H1 (cell line): ENCODE results near the gene IFIT2. TPM values are rescaled to one million over a fixed set of nuclear protein-coding genes. Genes with fewer than 3 reads are reported as not detected.
A peak's percentile ranks its signal among the peaks of the same experiment; 100 is the strongest.

Experiments used
- CTCF ChIA-PET: fragments of 300-600 bp; sonication (Branson Sonifier 250); formaldehyde crosslinking; loops from one replicate; lab custom pipeline; 2021; ENCODE audit not compliant: partially characterized antibody; lab: Charles Lee
- POLR2A ChIA-PET: fragments of 300-600 bp; sonication (Branson Sonifier 250); formaldehyde crosslinking; loops from one replicate; lab custom pipeline; 2021; ENCODE audit warnings: inconsistent platforms; ENCODE audit not compliant: partially characterized antibody; lab: Charles Lee
- DNase-seq, 2 experiments: peaks; one replicate each; pipeline versions ENCODE4 v3.0.0 to v3.0.0-alpha.2; 2010 to 2022; ENCODE audit warnings: low spot score in 2 of 2, low read depth in 1 of 2, mixed read lengths in 1 of 2
- FAIRE-seq: peaks from 2 replicates; lab custom pipeline; 2011; peaks lifted over from hg19 to GRCh38; lab: Jason Lieb, UNC
- H2AFZ ChIP-seq: 2 replicates; pipeline ENCODE4 v1.8.1; 2012; ENCODE audit warnings: low read length, inconsistent platforms
- H2AK5ac ChIP-seq: 2 replicates; pipeline ENCODE4 v1.6.1; 2013; ENCODE audit warnings: low read depth, low read length
- H2BK120ac ChIP-seq: replicated peaks from 2 replicates; pipeline ENCODE3; 2013; ENCODE audit warnings: low read depth, low read length, inconsistent platforms
- H2BK12ac ChIP-seq: 2 replicates; pipeline ENCODE4 v1.6.1; 2013; ENCODE audit warnings: low read depth, low read length
- H2BK15ac ChIP-seq: 2 replicates; pipeline ENCODE4 v1.6.1; 2013; ENCODE audit warnings: low read length
- H2BK20ac ChIP-seq: 2 replicates; pipeline ENCODE4 v1.6.1; 2013; ENCODE audit warnings: low read length
- H2BK5ac ChIP-seq: 2 replicates; pipeline ENCODE4 v1.6.1; 2013; ENCODE audit warnings: low read depth, low read length
- H3K14ac ChIP-seq: 2 replicates; pipeline ENCODE4 v1.6.1; 2013; ENCODE audit warnings: inconsistent platforms; ENCODE audit not compliant: insufficient read length
- H3K18ac ChIP-seq: 2 replicates; pipeline ENCODE4 v1.6.1; 2013; ENCODE audit warnings: low read length; ENCODE audit errors: extremely low read depth
- H3K23ac ChIP-seq: 2 replicates; pipeline ENCODE4 v1.6.1; 2013; ENCODE audit warnings: inconsistent platforms; ENCODE audit not compliant: insufficient read length
- H3K23me2 ChIP-seq: 2 replicates; pipeline ENCODE4 v1.6.1; 2013; ENCODE audit warnings: low read depth, low read length
- H3K27ac ChIP-seq: 2 replicates; pipeline ENCODE4 v1.6.1; 2011; ENCODE audit warnings: low read depth, low read length, inconsistent platforms
- H3K27me3 ChIP-seq, 4 experiments: replicated peaks in 1 of 4; 1 replicate in 1 of 4; 2 replicates in 3 of 4; pipeline versions ENCODE4 v1.6.1 to v1.8.1; 2011 to 2013; ENCODE audit warnings: low read length in 3 of 4, mild to moderate bottlenecking in 3 of 4, inconsistent platforms in 2 of 4, mixed read lengths in 2 of 4, moderate library complexity in 1 of 4; ENCODE audit not compliant: control insufficient read depth in 3 of 4, insufficient read depth in 3 of 4; ENCODE audit errors: extremely low read depth in 1 of 4
- H3K36me3 ChIP-seq, 4 experiments: 2 replicates each; pipeline versions ENCODE4 v1.6.1 to v1.8.1; 2011 to 2013; ENCODE audit warnings: mild to moderate bottlenecking in 4 of 4, low read length in 3 of 4, moderate library complexity in 2 of 4, control low read depth in 1 of 4, inconsistent platforms in 1 of 4; ENCODE audit not compliant: insufficient read depth in 4 of 4, control insufficient read depth in 2 of 4
- H3K4ac ChIP-seq: replicated peaks from 2 replicates; pipeline ENCODE3; 2013; ENCODE audit warnings: low read length, low read depth, mixed read lengths, inconsistent platforms; ENCODE audit not compliant: insufficient read length
- H3K4me1 ChIP-seq, 4 experiments: replicated peaks in 1 of 4; 1 replicate in 1 of 4; 2 replicates in 3 of 4; pipeline versions ENCODE4 v1.6.1 to v1.8.1; 2011 to 2013; ENCODE audit warnings: low read length in 3 of 4, inconsistent platforms in 2 of 4, mixed read lengths in 1 of 4; ENCODE audit not compliant: insufficient read depth in 4 of 4, control insufficient read depth in 3 of 4
- H3K4me2 ChIP-seq, 2 experiments: 2 replicates each; pipeline versions ENCODE4 v1.6.1 to v1.8.1; 2011 to 2013; ENCODE audit warnings: low read depth in 2 of 2, low read length in 2 of 2, control low read depth in 1 of 2, inconsistent platforms in 1 of 2, mild to moderate bottlenecking in 1 of 2; ENCODE audit not compliant: insufficient read depth in 1 of 2
- H3K4me3 ChIP-seq, 4 experiments: fragments of 200-600, 300-600 bp in 1 of 4; sonication (generic), shearing (Covaris generic), sonication (Bioruptor Twin) in 1 of 4; 2 replicates each; pipeline versions ENCODE4 v1.5.1 to v1.8.1; 2011 to 2016; ENCODE audit warnings: low read length in 4 of 4, low read depth in 3 of 4, control low read depth in 2 of 4, inconsistent platforms in 2 of 4, mild to moderate bottlenecking in 2 of 4, mixed read lengths in 1 of 4, moderate library complexity in 1 of 4; ENCODE audit not compliant: insufficient read depth in 2 of 4; ENCODE audit errors: extremely low read depth in 1 of 4
- H3K56ac ChIP-seq: replicated peaks from 2 replicates; pipeline ENCODE3; 2013; ENCODE audit warnings: low read depth, mild to moderate bottlenecking, mixed read lengths, low read length, inconsistent platforms; ENCODE audit not compliant: insufficient read length
- H3K79me1 ChIP-seq: 2 replicates; pipeline ENCODE4 v1.6.1; 2013; ENCODE audit warnings: low read depth, low read length, control low read depth
- H3K79me2 ChIP-seq, 2 experiments: 2 replicates each; pipeline versions ENCODE4 v1.6.1 to v1.8.1; 2012 to 2013; ENCODE audit warnings: low read length in 2 of 2, mild to moderate bottlenecking in 2 of 2, inconsistent platforms in 1 of 2; ENCODE audit not compliant: insufficient read depth in 2 of 2, control insufficient read depth in 1 of 2
- H3K9ac ChIP-seq, 4 experiments: replicated peaks in 1 of 4; 1 replicate in 1 of 4; 2 replicates in 3 of 4; pipeline versions ENCODE4 v1.6.1 to v1.8.1; 2011 to 2013; ENCODE audit warnings: low read depth in 3 of 4, low read length in 3 of 4, control low read depth in 2 of 4, mild to moderate bottlenecking in 2 of 4, moderate library complexity in 2 of 4, inconsistent platforms in 1 of 4; ENCODE audit errors: extremely low read depth in 1 of 4
- H3K9me3 ChIP-seq, 2 experiments: 2 replicates each; pipeline versions ENCODE4 v1.6.1 to v1.8.1; 2012 to 2013; ENCODE audit warnings: mild to moderate bottlenecking in 2 of 2, moderate library complexity in 2 of 2, control low read depth in 1 of 2, inconsistent platforms in 1 of 2, low read depth in 1 of 2, low read length in 1 of 2, mixed read lengths in 1 of 2; ENCODE audit not compliant: insufficient read depth in 2 of 2
- H4K20me1 ChIP-seq, 2 experiments: replicated peaks in 1 of 2; 2 replicates each; pipeline versions ENCODE3 to v1.8.1; 2011 to 2013; ENCODE audit warnings: inconsistent platforms in 2 of 2, low read length in 2 of 2, mild to moderate bottlenecking in 1 of 2; ENCODE audit not compliant: insufficient read depth in 2 of 2, control insufficient read depth in 1 of 2
- H4K5ac ChIP-seq: 2 replicates; pipeline ENCODE4 v1.6.1; 2013; ENCODE audit warnings: low read length, low read depth, mixed read lengths, inconsistent platforms; ENCODE audit not compliant: insufficient read length
- H4K8ac ChIP-seq: 2 replicates; pipeline ENCODE4 v1.8.0; 2013; ENCODE audit warnings: mild to moderate bottlenecking, moderate library complexity, low read length, inconsistent platforms; ENCODE audit not compliant: insufficient read depth; ENCODE audit errors: extremely low read depth
- H4K91ac ChIP-seq: replicated peaks from 2 replicates; pipeline ENCODE3; 2013; ENCODE audit warnings: low read length, mixed read lengths, inconsistent platforms; ENCODE audit not compliant: insufficient read length
- CBX8 ChIP-seq: fragments of 300-800, 300-1000 bp; sonication (generic); IDR thresholded peaks from 2 replicates; pipeline ENCODE4 v1.7.1; 2016; ENCODE audit warnings: low read depth, low read length, borderline replicate concordance
- TAF7 ChIP-seq: optimal IDR thresholded peaks from 2 replicates; pipeline ENCODE3; 2011; ENCODE audit warnings: low read depth, mild to moderate bottlenecking, inconsistent platforms, low read length, moderate library complexity, borderline replicate concordance
- YY1 ChIP-seq: IDR thresholded peaks from 2 replicates; pipeline ENCODE4 v1.6.1; 2011; ENCODE audit warnings: low read depth, mild to moderate bottlenecking, low read length
- WGBS, 2 experiments: shearing (Covaris generic) in 1 of 2; methylation state at CpG; one replicate each; pipeline versions ENCODE4 v1.1.6 to v1.1.7; 2013 to 2015; ENCODE audit warnings: low lambda C conversion rate in 2 of 2, mixed read lengths in 2 of 2, inconsistent platforms in 1 of 2, low coverage in 1 of 2, missing lambda C conversion rate in 1 of 2; ENCODE audit not compliant: insufficient replicate concordance in 2 of 2, insufficient coverage in 1 of 2, insufficient read length in 1 of 2; ENCODE audit errors: extremely low coverage in 1 of 2, missing lambda C conversion rate in 1 of 2; 5-methylcytosine and 5-hydroxymethylcytosine counted together
- polyA plus RNA-seq, 7 experiments: library from polyadenylated mRNA; depleted of rRNA in 3 of 7; stranded (reverse) in 5 of 7; unstranded in 2 of 7; fragments of >200 nt in 5 of 7; fragments of 200-250 nt in 2 of 7; gene quantifications; 1 replicate in 5 of 7; 2 replicates in 1 of 7; 4 replicates in 1 of 7; pipeline versions ENCODE4 v1.2.1 to v1.2.3, GENCODE V29; 2011 to 2013; ENCODE audit warnings: missing spikeins in 2 of 7, mixed read lengths in 2 of 7
- total RNA-seq: library from RNA; stranded (reverse); fragmentation: NEBNext Ultra II Directional; extraction: Animal tissue kit (Norgen Biotek cat#: 25700); gene quantifications from 2 replicates; pipeline ENCODE4 v1.2.1, GENCODE V29; 2021

Gene IFIT2
- total and polyA plus RNA-seq, 2 of the 8 experiments (the other 6 are each of a cell fraction or from before 2014, with no cell fraction given): 0.03 to 0.35 TPM

GRCh38 chr10:89345367-89346000 lies 43.6 kb downstream of the IFIT2 start:
- POLR2A ChIA-PET: interaction anchor here (1.5 kb wide), 1 partner anchor 18 kb away, joined by 4 read pairs; no protein-coding TSS in a partner anchor
- Histone ChIP-seq H3K23ac (no peak overlapping the region), H3K4me2 (no peak overlapping the region), H2AFZ (0 out of 2 replicates have a peak overlapping the region, but pooled peaks have one; percentile 27), H4K8ac (no peak overlapping the region), H4K5ac (no peak overlapping the region), H3K18ac (no peak overlapping the region), H4K20me1 (no peaks in the 10 kb centered on the region), H3K4me3 (no peak overlapping the region), H2BK5ac (no peak overlapping the region), H3K4ac (no peak overlapping the region), H2BK15ac (no peak overlapping the region), H2BK120ac (no peak overlapping the region), H3K56ac (no peak overlapping the region), H2BK12ac (no peak overlapping the region), H2BK20ac (no peak overlapping the region), H3K27me3 (no peaks in the 10 kb centered on the region), H3K14ac (no peak overlapping the region), H3K9me3 (no peaks in the 10 kb centered on the region), H3K79me1 (no peaks in the 10 kb centered on the region), H3K9ac (no peak overlapping the region), H3K4me1 (peaks cover 7 to 26% (median 13%) of the 10 kb centered on the region in 4 experiments; a peak in 6 of 7 replicates), H2AK5ac (no peak overlapping the region), H3K36me3 (no peaks in the 10 kb centered on the region), H4K91ac (no peak overlapping the region), H3K27ac (no peak overlapping the region), H3K23me2 (no peaks in the 10 kb centered on the region), H3K79me2 (no peaks in the 10 kb centered on the region)
- no peak for TF ChIP-seq YY1
- TF ChIP-seq CBX8: no peak
- TF ChIP-seq TAF7: no peak
- CTCF ChIA-PET: interaction anchor here (1.0 to 3.8 kb wide), 3 partner anchors 24 to 83 kb away, joined by 4 to 21 read pairs (median 4); no protein-coding TSS in a partner anchor
- DNase-seq (no peak), FAIRE-seq (no peak)
- WGBS, 2 experiments: 82% methylated on average over 4 of the region's 4 CpGs; no CpG with 5 or more reads in 1 of the 2 experiments
